Ovary (tissue), 9 donors: ENCODE measurements around the gene PAX2. TPM values are rescaled to one million over a fixed set of nuclear protein-coding genes. Genes with fewer than 3 reads are reported as not detected.

Experiments
- DNase-seq, 5 donors: peaks; one replicate each; pipeline ENCODE4 v3.0.0-alpha.2; 2019 to 2020
- H3K27ac ChIP-seq, 2 donors: fragments of 200-600 bp; one replicate each; pipeline versions ENCODE4 v1.5.1 to v1.8.0; 2019 to 2022
- H3K27me3 ChIP-seq: fragments of 200-600 bp; one replicate; pipeline ENCODE4 v1.8.0; 2022
- H3K36me3 ChIP-seq: fragments of 200-600 bp; sonication (generic); one replicate; pipeline ENCODE4 v1.5.1; 2019
- H3K4me1 ChIP-seq: one replicate; pipeline ENCODE4 v1.8.1; 2013; ENCODE audit warnings: mild to moderate bottlenecking, moderate library complexity; ENCODE audit not compliant: insufficient read depth
- H3K4me3 ChIP-seq: fragments of 200-600 bp; sonication (generic); one replicate; pipeline ENCODE4 v1.5.1; 2017
- H3K9me3 ChIP-seq, 2 donors: fragments of 200-600 bp in 1 of 2; sonication (generic) in 1 of 2; one replicate each; pipeline versions ENCODE4 v1.5.1 to v1.8.1; 2013 to 2019; ENCODE audit warnings: mild to moderate bottlenecking in 1 of 2, moderate library complexity in 1 of 2
- EP300 ChIP-seq: sonication (generic); formaldehyde crosslinking; IDR thresholded peaks from one replicate; pipeline ENCODE4 v1.6.1; 2017; ENCODE audit warnings: antibody characterized with exemption
- POLR2A ChIP-seq: fragments of 450-650 bp; IDR thresholded peaks from one replicate; pipeline ENCODE4 v1.6.1; 2017; ENCODE audit warnings: antibody characterized with exemption, mild to moderate bottlenecking, moderate library complexity
- WGBS, 3 donors: extraction: QIAGEN DNeasy Blood & Tissue Kit in 1 of 3; methylation state at CpG; one replicate each; pipeline versions ENCODE4 v1.1.5 to v1.1.7; 2013 to 2017; 5-methylcytosine and 5-hydroxymethylcytosine counted together
- intact Hi-C, 4 donors: fragments of 100-400 bp; cut with DNase I; formaldehyde crosslinking; loops; one replicate each; pipeline versions ENCODE4 v1.11.0 to v1.15.1; 2022 to 2023
- polyA plus RNA-seq, 2 donors: library from polyadenylated mRNA; stranded (reverse); fragments of 200-250 nt in 1 of 2; fragments of 350-450 nt in 1 of 2; fragmentation: Illumina TruSeq in 1 of 2; extraction: RNeasy Lipid Tissue Mini Kit (QIAGEN cat#74804) in 1 of 2; gene quantifications; one replicate each; pipeline ENCODE4 v1.2.3, GENCODE V29; 2013 to 2014
- total RNA-seq, 7 donors: library from RNA; depleted of rRNA in 2 of 7; stranded (reverse); fragments of >200 nt in 2 of 7; fragmentation: NEBNext Ultra II Directional in 3 of 7; extraction: Animal tissue kit (Norgen Biotek cat#: 25700) in 3 of 7; gene quantifications; one replicate each; pipeline versions ENCODE4 v1.1.0 to v1.2.4, GENCODE V29; 2016 to 2023
- TF ChIP-seq, protein P1 (sequence below), 3 donors: fragments of 450-650 bp in 2 of 3; fragments of 200-600 bp in 1 of 3; IDR thresholded peaks; one replicate each; pipeline versions ENCODE4 v1.5.1 to v1.8.0; 2016 to 2022; ENCODE audit warnings: antibody characterized with exemption in 3 of 3, mild to moderate bottlenecking in 1 of 3
- donor health status: DM: no; HTN: no; CAD: no; lungs with moderate emphysema.
- donor health status: DM: no; HTN: no; CAD: no.
- donor health status: Bipolar disorder and iron deficiency.
- donor health status: DM: yes; HTN: yes; CAD: no.
- donor health status: DM: no; HTN: no; CAD: no.
- donor health status: DM: yes; HTN: yes; CAD: no.

The PAX2 gene
- total and polyA plus RNA-seq, 9 donors: 0.04 to 10.8 (median 2.4) TPM; not detected in 3

DNA sequence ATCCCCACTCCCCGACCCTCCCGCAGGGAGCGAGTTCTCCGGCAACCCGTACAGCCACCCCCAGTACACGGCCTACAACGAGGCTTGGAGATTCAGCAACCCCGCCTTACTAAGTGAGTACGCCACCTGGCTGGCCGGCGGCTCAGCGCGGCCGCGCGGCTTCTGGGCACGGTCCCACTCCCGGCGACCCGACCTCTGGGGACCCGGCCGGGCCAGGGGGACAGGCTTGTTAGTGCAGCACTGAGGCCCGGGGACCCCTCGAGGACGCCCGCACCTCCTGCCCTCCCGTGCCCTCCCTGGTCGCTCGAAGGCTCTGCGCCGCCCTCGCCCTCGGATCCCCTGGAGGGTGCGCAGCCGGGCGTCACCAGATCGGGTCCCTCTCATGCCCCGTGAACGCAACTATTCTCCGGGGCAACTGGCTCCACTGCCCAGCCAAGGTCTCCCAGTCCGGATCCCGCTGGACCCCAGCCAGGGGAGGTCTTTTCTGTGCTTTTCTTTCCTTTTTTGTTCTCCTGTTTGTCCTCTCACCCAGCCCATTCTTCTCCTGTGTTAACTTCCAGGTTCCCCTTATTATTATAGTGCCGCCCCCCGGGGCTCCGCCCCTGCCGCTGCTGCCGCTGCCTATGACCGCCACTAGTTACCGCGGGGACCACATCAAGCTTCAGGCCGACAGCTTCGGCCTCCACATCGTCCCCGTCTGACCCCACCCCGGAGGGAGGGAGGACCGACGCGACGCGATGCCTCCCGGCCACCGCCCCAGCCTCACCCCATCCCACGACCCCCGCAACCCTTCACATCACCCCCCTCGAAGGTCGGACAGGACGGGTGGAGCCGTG, 81.8 kb downstream of the PAX2 start:
- 1 to 2% (median 2%) methylated on average over 57 to 68 of the region's 68 CpGs for WGBS, 3 donors

DNA sequence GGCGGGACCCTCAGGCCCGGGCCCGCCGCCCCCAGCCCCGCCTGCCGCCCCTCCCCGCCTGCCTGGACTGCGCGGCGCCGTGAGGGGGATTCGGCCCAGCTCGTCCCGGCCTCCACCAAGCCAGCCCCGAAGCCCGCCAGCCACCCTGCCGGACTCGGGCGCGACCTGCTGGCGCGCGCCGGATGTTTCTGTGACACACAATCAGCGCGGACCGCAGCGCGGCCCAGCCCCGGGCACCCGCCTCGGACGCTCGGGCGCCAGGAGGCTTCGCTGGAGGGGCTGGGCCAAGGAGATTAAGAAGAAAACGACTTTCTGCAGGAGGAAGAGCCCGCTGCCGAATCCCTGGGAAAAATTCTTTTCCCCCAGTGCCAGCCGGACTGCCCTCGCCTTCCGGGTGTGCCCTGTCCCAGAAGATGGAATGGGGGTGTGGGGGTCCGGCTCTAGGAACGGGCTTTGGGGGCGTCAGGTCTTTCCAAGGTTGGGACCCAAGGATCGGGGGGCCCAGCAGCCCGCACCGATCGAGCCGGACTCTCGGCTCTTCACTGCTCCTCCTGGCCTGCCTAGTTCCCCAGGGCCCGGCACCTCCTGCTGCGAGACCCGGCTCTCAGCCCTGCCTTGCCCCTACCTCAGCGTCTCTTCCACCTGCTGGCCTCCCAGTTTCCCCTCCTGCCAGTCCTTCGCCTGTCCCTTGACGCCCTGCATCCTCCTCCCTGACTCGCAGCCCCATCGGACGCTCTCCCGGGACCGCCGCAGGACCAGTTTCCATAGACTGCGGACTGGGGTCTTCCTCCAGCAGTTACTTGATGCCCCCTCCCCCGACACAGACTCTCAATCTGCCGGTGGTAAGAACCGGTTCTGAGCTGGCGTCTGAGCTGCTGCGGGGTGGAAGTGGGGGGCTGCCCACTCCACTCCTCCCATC, 82.7 kb downstream of the PAX2 start:
- intact Hi-C loops: no loop called here
- Histone ChIP-seq H3K4me3 (peak overlapping the region; percentile 24), H3K27me3 (no peaks in the 10 kb centered on the region), H3K36me3 (no peaks in the 10 kb centered on the region), H3K4me1 (peaks cover 10% of the 10 kb centered on the region), H3K9me3 (no peaks in the 10 kb centered on the region), H3K27ac (no peak overlapping the region)
- no peak for TF ChIP-seq EP300
- TF ChIP-seq, protein P1, sequence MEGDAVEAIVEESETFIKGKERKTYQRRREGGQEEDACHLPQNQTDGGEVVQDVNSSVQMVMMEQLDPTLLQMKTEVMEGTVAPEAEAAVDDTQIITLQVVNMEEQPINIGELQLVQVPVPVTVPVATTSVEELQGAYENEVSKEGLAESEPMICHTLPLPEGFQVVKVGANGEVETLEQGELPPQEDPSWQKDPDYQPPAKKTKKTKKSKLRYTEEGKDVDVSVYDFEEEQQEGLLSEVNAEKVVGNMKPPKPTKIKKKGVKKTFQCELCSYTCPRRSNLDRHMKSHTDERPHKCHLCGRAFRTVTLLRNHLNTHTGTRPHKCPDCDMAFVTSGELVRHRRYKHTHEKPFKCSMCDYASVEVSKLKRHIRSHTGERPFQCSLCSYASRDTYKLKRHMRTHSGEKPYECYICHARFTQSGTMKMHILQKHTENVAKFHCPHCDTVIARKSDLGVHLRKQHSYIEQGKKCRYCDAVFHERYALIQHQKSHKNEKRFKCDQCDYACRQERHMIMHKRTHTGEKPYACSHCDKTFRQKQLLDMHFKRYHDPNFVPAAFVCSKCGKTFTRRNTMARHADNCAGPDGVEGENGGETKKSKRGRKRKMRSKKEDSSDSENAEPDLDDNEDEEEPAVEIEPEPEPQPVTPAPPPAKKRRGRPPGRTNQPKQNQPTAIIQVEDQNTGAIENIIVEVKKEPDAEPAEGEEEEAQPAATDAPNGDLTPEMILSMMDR (IDR thresholded peaks at IDR 0.05): no peak
- TF ChIP-seq POLR2A: no peak
- whole genome bisulfite sequencing, 3 donors: 1 to 2% (median 1%) methylated on average over 53 to 69 of the region's 69 CpGs
- peak in 2 of 5 donors; percentile 32 to 45 for DNase-seq

More for the DNA sequence above, 81.8 kb downstream of the PAX2 start:
- Histone ChIP-seq H3K9me3 (no peaks in the 10 kb centered on the region), H3K27ac (no peak overlapping the region), H3K36me3 (no peaks in the 10 kb centered on the region), H3K4me3 (peak overlapping the region; percentile 24), H3K4me1 (peaks cover 10% of the 10 kb centered on the region), H3K27me3 (no peaks in the 10 kb centered on the region)
- DNase-seq: peak in 1 of 5 donors; percentile 38
- TF ChIP-seq POLR2A (no peak), EP300 (no peak)
- TF ChIP-seq, protein P1 (IDR thresholded peaks at IDR 0.05): no peak
- intact Hi-C loops: no loop called here

DNA sequence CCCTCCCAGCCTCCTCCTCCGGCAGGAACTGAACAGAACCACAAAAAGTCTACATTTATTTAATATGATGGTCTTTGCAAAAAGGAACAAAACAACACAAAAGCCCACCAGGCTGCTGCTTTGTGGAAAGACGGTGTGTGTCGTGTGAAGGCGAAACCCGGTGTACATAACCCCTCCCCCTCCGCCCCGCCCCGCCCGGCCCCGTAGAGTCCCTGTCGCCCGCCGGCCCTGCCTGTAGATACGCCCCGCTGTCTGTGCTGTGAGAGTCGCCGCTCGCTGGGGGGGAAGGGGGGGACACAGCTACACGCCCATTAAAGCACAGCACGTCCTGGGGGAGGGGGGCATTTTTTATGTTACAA, 83.3 kb downstream of the PAX2 start:
- H3K27me3 ChIP-seq: no peaks in the 10 kb centered on the region

More for the DNA sequence above, 83.3 kb downstream of the PAX2 start:
- peaks cover 10% of the 10 kb centered on the region for H3K4me1 ChIP-seq
- no peak overlapping the region for H3K27ac ChIP-seq
- no peaks in the 10 kb centered on the region for H3K36me3 ChIP-seq
- WGBS, 3 donors: 1 to 3% (median 1%) methylated on average over 16 to 20 of the region's 20 CpGs
- intact Hi-C loops: no loop called here
- TF ChIP-seq POLR2A (no peak), EP300 (no peak)
- TF ChIP-seq, protein P1 (IDR thresholded peaks at IDR 0.05): no peak
- DNase-seq: no peak
- peak overlapping the region; percentile 24 for H3K4me3 ChIP-seq
- H3K9me3 ChIP-seq: no peaks in the 10 kb centered on the region
